ENCODE results near the gene CFDP1.

The CFDP1 gene

DNA sequence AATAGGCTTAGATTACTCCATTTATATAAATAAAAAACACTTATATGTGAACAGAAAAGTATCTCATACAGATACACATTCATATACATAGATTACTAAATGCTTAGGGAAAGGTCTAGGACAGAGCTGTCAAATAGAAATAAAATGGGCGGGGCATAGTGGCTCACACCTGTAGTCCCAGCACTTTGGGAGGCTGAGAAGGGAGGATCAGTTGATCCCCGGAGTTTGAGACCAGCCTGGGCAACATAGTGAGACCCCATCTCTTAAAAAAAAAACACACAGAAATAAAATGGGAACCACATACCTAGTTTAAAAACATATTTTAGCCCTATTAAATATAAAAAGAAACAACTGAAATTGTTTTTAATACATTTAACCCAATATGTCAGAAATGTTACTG lies 58.9 kb downstream of the CFDP1 start:
- Histone ChIP-seq H3K27ac (ENCODE audit: low read length) (no peak overlapping the region), H3K36me3 (ENCODE audit: insufficient read depth, low read length) (peaks cover 24% of the 10 kb centered on the region; the same call in 1 of the 2 replicates), H3K9me3 (ENCODE audit: insufficient read depth, low read length, severe bottlenecking) (no peaks in the 10 kb centered on the region), H3K4me1 (ENCODE audit: insufficient read depth, low read length) (peaks cover 7% of the 10 kb centered on the region), H3K27me3 (ENCODE audit: insufficient read depth, low read length, poor library complexity) (no peaks in the 10 kb centered on the region), H2AFZ (ENCODE audit: low read depth, low read length) (no peak overlapping the region), H3K4me2 (ENCODE audit: insufficient read depth, low read length) (no peak overlapping the region), H4K20me1 (ENCODE audit: insufficient read depth, low read length) (peaks cover 4% of the 10 kb centered on the region), H3K9ac (ENCODE audit: low read depth, low read length) (no peak overlapping the region), H3K4me3 (ENCODE audit: low read depth in 1 of 2, low read length in 2 of 2) (no peak overlapping the region), H3K79me2 (ENCODE audit: insufficient read depth, low read length) (0 out of 2 replicates have a peak, but pooled peaks cover 2% of the 10 kb centered on the region)
- DNase-seq (no peak), ATAC-seq (ENCODE audit: insufficient read depth, low read depth) (no peak)
- no peak for TF ChIP-seq EZH2 (IDR thresholded peaks at IDR 0.05; ENCODE audit: borderline replicate concordance, low read depth, low read length, severe bottlenecking)
- TF ChIP-seq, protein P1, sequence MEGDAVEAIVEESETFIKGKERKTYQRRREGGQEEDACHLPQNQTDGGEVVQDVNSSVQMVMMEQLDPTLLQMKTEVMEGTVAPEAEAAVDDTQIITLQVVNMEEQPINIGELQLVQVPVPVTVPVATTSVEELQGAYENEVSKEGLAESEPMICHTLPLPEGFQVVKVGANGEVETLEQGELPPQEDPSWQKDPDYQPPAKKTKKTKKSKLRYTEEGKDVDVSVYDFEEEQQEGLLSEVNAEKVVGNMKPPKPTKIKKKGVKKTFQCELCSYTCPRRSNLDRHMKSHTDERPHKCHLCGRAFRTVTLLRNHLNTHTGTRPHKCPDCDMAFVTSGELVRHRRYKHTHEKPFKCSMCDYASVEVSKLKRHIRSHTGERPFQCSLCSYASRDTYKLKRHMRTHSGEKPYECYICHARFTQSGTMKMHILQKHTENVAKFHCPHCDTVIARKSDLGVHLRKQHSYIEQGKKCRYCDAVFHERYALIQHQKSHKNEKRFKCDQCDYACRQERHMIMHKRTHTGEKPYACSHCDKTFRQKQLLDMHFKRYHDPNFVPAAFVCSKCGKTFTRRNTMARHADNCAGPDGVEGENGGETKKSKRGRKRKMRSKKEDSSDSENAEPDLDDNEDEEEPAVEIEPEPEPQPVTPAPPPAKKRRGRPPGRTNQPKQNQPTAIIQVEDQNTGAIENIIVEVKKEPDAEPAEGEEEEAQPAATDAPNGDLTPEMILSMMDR (IDR thresholded peaks at IDR 0.05; ENCODE audit: borderline replicate concordance, extremely low read depth, low read length, poor library complexity, severe bottlenecking): no peak

GRCh38 chr16:75372236-75372856 lies 61.0 kb downstream of the CFDP1 start:
- Histone ChIP-seq H3K27ac (ENCODE audit: low read length) (no peak overlapping the region), H3K4me2 (ENCODE audit: insufficient read depth, low read length) (no peak overlapping the region), H2AFZ (ENCODE audit: low read depth, low read length) (no peak overlapping the region), H3K9ac (ENCODE audit: low read depth, low read length) (no peak overlapping the region), H3K27me3 (ENCODE audit: insufficient read depth, low read length, poor library complexity) (no peaks in the 10 kb centered on the region), H3K4me3 (ENCODE audit: low read depth in 1 of 2, low read length in 2 of 2) (no peak overlapping the region), H3K79me2 (ENCODE audit: insufficient read depth, low read length) (no peaks in the 10 kb centered on the region), H3K9me3 (ENCODE audit: insufficient read depth, low read length, severe bottlenecking) (no peaks in the 10 kb centered on the region), H3K36me3 (ENCODE audit: insufficient read depth, low read length) (peaks cover 16% of the 10 kb centered on the region; the same call in 1 of the 2 replicates), H4K20me1 (ENCODE audit: insufficient read depth, low read length) (no peaks in the 10 kb centered on the region), H3K4me1 (ENCODE audit: insufficient read depth, low read length) (no peaks in the 10 kb centered on the region)
- ATAC-seq (ENCODE audit: insufficient read depth, low read depth) (no peak), DNase-seq (no peak)
- no peak for TF ChIP-seq EZH2 (IDR thresholded peaks at IDR 0.05; ENCODE audit: borderline replicate concordance, low read depth, low read length, severe bottlenecking)
- TF ChIP-seq, protein P1 (IDR thresholded peaks at IDR 0.05; ENCODE audit: borderline replicate concordance, extremely low read depth, low read length, poor library complexity, severe bottlenecking): no peak

- TF ChIP-seq EZH2 (IDR thresholded peaks at IDR 0.05; ENCODE audit: borderline replicate concordance, low read depth, low read length, severe bottlenecking): no peak
- TF ChIP-seq, protein P1 (IDR thresholded peaks at IDR 0.05; ENCODE audit: borderline replicate concordance, extremely low read depth, low read length, poor library complexity, severe bottlenecking): no peak
Observed at GRCh38 chr16:75371171-75371570, 62.1 kb downstream of the CFDP1 start.

More at GRCh38 chr16:75371171-75371570, 62.1 kb downstream of the CFDP1 start:
- H3K27ac ChIP-seq (ENCODE audit: low read length): no peak overlapping the region
- no peaks in the 10 kb centered on the region for H3K9me3 ChIP-seq (ENCODE audit: insufficient read depth, low read length, severe bottlenecking)
- no peak overlapping the region for H3K4me2 ChIP-seq (ENCODE audit: insufficient read depth, low read length)
- H2AFZ ChIP-seq (ENCODE audit: low read depth, low read length): no peak overlapping the region
- no peaks in the 10 kb centered on the region for H4K20me1 ChIP-seq (ENCODE audit: insufficient read depth, low read length)
- H3K36me3 ChIP-seq (ENCODE audit: insufficient read depth, low read length): peaks cover 9% of the 10 kb centered on the region; the same call in 1 of the 2 replicates
- DNase-seq (no peak), ATAC-seq (ENCODE audit: insufficient read depth, low read depth) (no peak)
- H3K27me3 ChIP-seq (ENCODE audit: insufficient read depth, low read length, poor library complexity): no peaks in the 10 kb centered on the region
- H3K4me3 ChIP-seq (ENCODE audit: low read depth in 1 of 2, low read length in 2 of 2): no peak overlapping the region
- H3K79me2 ChIP-seq (ENCODE audit: insufficient read depth, low read length): no peaks in the 10 kb centered on the region
- H3K9ac ChIP-seq (ENCODE audit: low read depth, low read length): no peak overlapping the region
- H3K4me1 ChIP-seq (ENCODE audit: insufficient read depth, low read length): no peaks in the 10 kb centered on the region
